SK-N-SH treated with all-trans-retinoic acid at 6 μM for 48 hours (cell line): ENCODE data around the gene TAF3.

ENCODE experiments used
- ARNTL ChIP-seq: fragments of 450-650 bp; formaldehyde crosslinking; IDR thresholded peaks from 2 replicates; pipeline ENCODE4 v1.5.0; 2020; ENCODE audit warnings: low read depth, mild to moderate bottlenecking, moderate library complexity, borderline replicate concordance
- GLIS3 ChIP-seq: fragments of 250-450 bp; sonication (Bioruptor Pico); IDR thresholded peaks from 2 replicates; pipeline ENCODE4 v1.5.0; 2020; ENCODE audit warnings: mild to moderate bottlenecking, moderate library complexity
- ISL1 ChIP-seq: fragments of 250-450 bp; sonication (Bioruptor Pico); IDR thresholded peaks from 2 replicates; pipeline ENCODE4 v2.1.2; 2022; ENCODE audit warnings: mild to moderate bottlenecking, moderate library complexity
- TCF4 ChIP-seq: fragments of 250-450 bp; sonication (Bioruptor Pico); IDR thresholded peaks from 2 replicates; pipeline ENCODE4 v1.8.0; 2021; ENCODE audit warnings: mild to moderate bottlenecking, moderate library complexity, borderline replicate concordance
- TOX ChIP-seq: fragments of 250-450 bp; sonication (Bioruptor Pico); IDR thresholded peaks from 2 replicates; pipeline ENCODE4 v1.8.0; 2021; ENCODE audit warnings: mild to moderate bottlenecking, moderate library complexity, borderline replicate concordance
- ZC3H10 ChIP-seq: fragments of 250-450 bp; sonication (Bioruptor Pico); IDR thresholded peaks from 2 replicates; pipeline ENCODE4 v1.5.1; 2021; ENCODE audit warnings: mild to moderate bottlenecking, moderate library complexity
- ZFP3 ChIP-seq: fragments of 250-450 bp; sonication (Bioruptor Pico); IDR thresholded peaks from 2 replicates; pipeline ENCODE4 v1.5.0; 2020; ENCODE audit warnings: mild to moderate bottlenecking, moderate library complexity
- TF ChIP-seq, protein P1 (sequence below): fragments of 250-450 bp; sonication (Bioruptor Pico); IDR thresholded peaks from 2 replicates; pipeline ENCODE4 v1.8.0; 2020; ENCODE audit warnings: mild to moderate bottlenecking, moderate library complexity, borderline replicate concordance

DNA sequence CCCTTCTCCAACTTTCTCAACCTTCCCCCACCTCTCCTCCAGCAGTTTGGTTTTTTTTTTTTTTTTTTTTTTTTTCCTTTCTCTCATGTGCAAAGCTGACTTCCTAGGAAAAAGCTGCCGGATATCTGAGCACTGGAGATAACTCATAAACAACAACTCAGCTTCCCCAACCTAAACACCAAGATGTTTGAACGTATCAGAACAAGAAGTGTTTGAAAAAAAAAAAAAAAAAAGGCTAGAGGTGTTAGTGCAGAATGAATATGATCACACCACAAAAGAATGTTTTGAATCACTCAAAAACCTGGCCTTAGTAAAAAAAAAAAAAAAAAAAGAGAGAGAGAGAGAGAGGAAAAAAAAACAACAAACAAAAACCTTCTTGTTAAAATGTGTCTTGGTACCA, 247.3 kb downstream of the TAF3 start:
- TF ChIP-seq TOX (no peak), ARNTL (no peak), TCF4 (CRISPR knock-in tag) (no peak), ZFP3 (CRISPR knock-in tag) (no peak), ISL1 (no peak), ZC3H10 (no peak), GLIS3 (CRISPR knock-in tag) (no peak)
- TF ChIP-seq, protein P1, sequence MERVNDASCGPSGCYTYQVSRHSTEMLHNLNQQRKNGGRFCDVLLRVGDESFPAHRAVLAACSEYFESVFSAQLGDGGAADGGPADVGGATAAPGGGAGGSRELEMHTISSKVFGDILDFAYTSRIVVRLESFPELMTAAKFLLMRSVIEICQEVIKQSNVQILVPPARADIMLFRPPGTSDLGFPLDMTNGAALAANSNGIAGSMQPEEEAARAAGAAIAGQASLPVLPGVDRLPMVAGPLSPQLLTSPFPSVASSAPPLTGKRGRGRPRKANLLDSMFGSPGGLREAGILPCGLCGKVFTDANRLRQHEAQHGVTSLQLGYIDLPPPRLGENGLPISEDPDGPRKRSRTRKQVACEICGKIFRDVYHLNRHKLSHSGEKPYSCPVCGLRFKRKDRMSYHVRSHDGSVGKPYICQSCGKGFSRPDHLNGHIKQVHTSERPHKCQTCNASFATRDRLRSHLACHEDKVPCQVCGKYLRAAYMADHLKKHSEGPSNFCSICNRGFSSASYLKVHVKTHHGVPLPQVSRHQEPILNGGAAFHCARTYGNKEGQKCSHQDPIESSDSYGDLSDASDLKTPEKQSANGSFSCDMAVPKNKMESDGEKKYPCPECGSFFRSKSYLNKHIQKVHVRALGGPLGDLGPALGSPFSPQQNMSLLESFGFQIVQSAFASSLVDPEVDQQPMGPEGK (CRISPR knock-in tag), result no peak
